Hypothalamus (tissue), 51 donors: ENCODE measurements around the gene RRP1B.
"Not testable (repeated sequence)": the region's sequence is repeated elsewhere in the genome, so short reads cannot be mapped to it uniquely, and the experiment has no call there.

Experiments
- DNase-seq, 51 donors: peaks; one replicate each; lab custom pipeline; 2025; lab: John Stamatoyannopoulos, UW

Gene RRP1B

GRCh38 chr21:43659136-43660000, at the start of gene RRP1B, which contains the start of gene HSF2BP:
TSS of gene RRP1B (plus strand) at chr21:43659560. CDS start at chr21:43659665, 105 bp downstream.
TSS of gene HSF2BP (minus strand) at chr21:43659488. CDS start at chr21:43658096, 1,392 bp downstream.
- peak in 48 of 51 donors; percentile 27 to 85 (median 65) for DNase-seq

GRCh38 chr21:43611598-43612369, 47.6 kb upstream of the RRP1B start:
- peak in 20 of 51 donors; percentile 1 to 47 (median 18) for DNase-seq

GRCh38 chr21:43613755-43614638, 45.4 kb upstream of the RRP1B start:
- DNase-seq: no peak

- DNase-seq: no peak
Observed at GRCh38 chr21:43614839-43615238, 44.5 kb upstream of the RRP1B start.

- not testable (repeated sequence) for DNase-seq
Observed at GRCh38 chr21:43616861-43617260, 42.5 kb upstream of the RRP1B start.

GRCh38 chr21:43618940-43619339, 40.4 kb upstream of the RRP1B start:
- no peak for DNase-seq

- DNase-seq: no peak
Observed at GRCh38 chr21:43619344-43619743, 40.0 kb upstream of the RRP1B start.

GRCh38 chr21:43619856-43620255, 39.5 kb upstream of the RRP1B start:
- no peak for DNase-seq

GRCh38 chr21:43622796-43623195, 36.6 kb upstream of the RRP1B start:
- no peak for DNase-seq

GRCh38 chr21:43623588-43623987, 35.8 kb upstream of the RRP1B start:
- DNase-seq: no peak

GRCh38 chr21:43624339-43624738, 35.0 kb upstream of the RRP1B start:
- DNase-seq: no peak

- DNase-seq: no peak
Observed at GRCh38 chr21:43626390-43626789, 33.0 kb upstream of the RRP1B start.

- no peak for DNase-seq
Observed at GRCh38 chr21:43627527-43627926, 31.8 kb upstream of the RRP1B start.

GRCh38 chr21:43631411-43632107, 27.8 kb upstream of the RRP1B start:
- no peak for DNase-seq

GRCh38 chr21:43632373-43632905, 26.9 kb upstream of the RRP1B start:
- no peak for DNase-seq

- DNase-seq: no peak
Observed at GRCh38 chr21:43634618-43635017, 24.7 kb upstream of the RRP1B start.

- no peak for DNase-seq
Observed at GRCh38 chr21:43635436-43635835, 23.9 kb upstream of the RRP1B start.

- no peak for DNase-seq
Observed at GRCh38 chr21:43637530-43638158, 21.7 kb upstream of the RRP1B start.
